ENCODE results near the gene SRRM4. TPM values are rescaled to one million over a fixed set of nuclear protein-coding genes. Genes with fewer than 3 reads are reported as not detected.

The SRRM4 gene
- total RNA-seq, 1 experiment from 2014 or later: 0.02 TPM

DNA sequence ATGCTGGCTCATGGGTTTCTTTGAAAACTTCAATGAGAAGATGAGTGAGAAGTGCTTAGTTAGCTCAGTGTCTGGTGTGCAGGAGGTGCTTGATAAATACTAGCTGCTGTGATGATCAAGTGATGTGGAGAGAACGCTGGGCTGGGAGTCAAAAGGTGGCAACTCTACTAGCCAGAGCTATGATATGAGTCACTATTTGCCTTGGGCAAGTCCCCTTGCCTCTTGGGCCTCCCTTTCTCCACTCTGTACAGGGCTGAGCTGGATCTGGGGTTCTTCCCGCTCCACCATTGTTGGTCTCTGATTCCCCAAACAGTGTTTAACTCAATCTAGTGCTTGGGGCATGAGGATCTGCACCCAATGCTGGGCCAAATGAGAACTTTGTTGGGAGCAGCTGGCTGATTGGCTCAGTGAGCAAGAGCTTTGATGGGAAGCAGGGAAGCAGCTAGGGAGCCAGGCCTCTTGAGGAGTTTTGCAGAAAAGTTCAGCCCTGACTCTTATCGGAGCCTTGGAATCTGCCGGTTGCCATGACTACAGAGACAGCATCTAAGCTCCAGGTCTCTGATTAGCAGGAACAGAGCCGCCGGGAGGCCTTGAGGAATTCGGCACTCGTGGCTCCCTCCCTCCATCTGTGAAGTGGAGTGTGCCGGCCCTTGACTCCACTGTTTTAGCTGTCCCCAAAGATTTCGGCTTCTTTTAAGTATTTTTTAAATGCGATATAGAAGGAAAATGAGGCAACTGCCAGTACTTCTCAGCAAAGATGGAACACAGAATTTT is 115.3 kb downstream of the SRRM4 start:
- Histone ChIP-seq H3K4me3 (replicated peaks in 1 of 2; ENCODE audit: low read depth in 1 of 2, low read length in 2 of 2) (no peak overlapping the region), H3K36me3 (ENCODE audit: control insufficient read depth in 1 of 2, insufficient read depth in 2 of 2, low read length in 2 of 2) (no peaks in the 10 kb centered on the region), H3K27ac (ENCODE audit: low read depth, low read length) (no peak overlapping the region), H3K79me2 (ENCODE audit: insufficient read depth, low read length) (no peaks in the 10 kb centered on the region), H3K4me1 (ENCODE audit: control insufficient read depth in 1 of 2, insufficient read depth in 2 of 2, low read length in 2 of 2) (no peaks in the 10 kb centered on the region), H3K4me2 (ENCODE audit: low read length) (no peak overlapping the region), H2AFZ (ENCODE audit: low read depth, low read length, poor library complexity, severe bottlenecking) (no peak overlapping the region), H3K27me3 (ENCODE audit: insufficient read depth, low read length) (peaks cover 46% of the 10 kb centered on the region), H3K9me3 (ENCODE audit: control insufficient read depth in 1 of 2, insufficient read depth in 1 of 2, low read depth in 1 of 2, low read length in 2 of 2) (peaks cover 0 to 5% of the 10 kb centered on the region in 2 experiments; a peak in 1 of 4 replicates), H4K20me1 (ENCODE audit: insufficient read depth) (no peaks in the 10 kb centered on the region), H3K9me2 (ENCODE audit: insufficient read depth) (no peaks in the 10 kb centered on the region), H3K9ac (ENCODE audit: low read length) (no peak overlapping the region)
- DNase-seq (ENCODE audit: low read depth, low spot score): no peak
- TF ChIP-seq FOSL1 (IDR thresholded peaks at IDR 0.05; ENCODE audit: low read depth): no peak
- TF ChIP-seq EGR1 (IDR thresholded peaks at IDR 0.05; ENCODE audit: low read depth): no peak
- TF ChIP-seq ZFX (IDR thresholded peaks at IDR 0.05): no peak
- TF ChIP-seq CTCF (IDR thresholded peaks at IDR 0.05 in 2 of 3, conservative IDR thresholded peaks at IDR 0.05 in 1 of 3; ENCODE audit: borderline replicate concordance in 1 of 3, insufficient read depth in 1 of 3, low read depth in 2 of 3, low read length in 2 of 3): 0 out of 6 replicates have a peak, but pooled peaks of 1 of the 3 experiments have one; percentile 1
- TF ChIP-seq CBX3 (IDR thresholded peaks at IDR 0.05; ENCODE audit: low read depth): no peak
- ChIA-PET RAD21 (ENCODE audit: low non-redundant PET in 1 of 2, low total read pairs in 2 of 2, uncharacterized antibody in 2 of 2, unreplicated experiment in 2 of 2) (no interaction called here), CTCF (no interaction called here), POLR2A (no interaction called here)
- BruUV-seq (replicated peaks): no TSS peak
- ATAC-seq: no peak
- intact Hi-C loops (cut with micrococcal nuclease): no loop called here

- Histone ChIP-seq H2AFZ (ENCODE audit: low read depth, low read length, poor library complexity, severe bottlenecking) (no peak overlapping the region), H3K9ac (ENCODE audit: low read length) (no peak overlapping the region), H3K4me1 (ENCODE audit: control insufficient read depth in 1 of 2, insufficient read depth in 2 of 2, low read length in 2 of 2) (no peaks in the 10 kb centered on the region), H3K27me3 (ENCODE audit: insufficient read depth, low read length) (peaks cover 12% of the 10 kb centered on the region; the same call in 1 of the 2 replicates), H3K9me3 (ENCODE audit: control insufficient read depth in 1 of 2, insufficient read depth in 1 of 2, low read depth in 1 of 2, low read length in 2 of 2) (peaks cover 0 to 5% of the 10 kb centered on the region in 2 experiments; a peak in 1 of 4 replicates), H3K79me2 (ENCODE audit: insufficient read depth, low read length) (no peaks in the 10 kb centered on the region), H3K9me2 (ENCODE audit: insufficient read depth) (no peaks in the 10 kb centered on the region), H3K36me3 (ENCODE audit: control insufficient read depth in 1 of 2, insufficient read depth in 2 of 2, low read length in 2 of 2) (no peaks in the 10 kb centered on the region), H3K4me2 (ENCODE audit: low read length) (no peak overlapping the region), H4K20me1 (ENCODE audit: insufficient read depth) (no peaks in the 10 kb centered on the region), H3K4me3 (replicated peaks in 1 of 2; ENCODE audit: low read depth in 1 of 2, low read length in 2 of 2) (no peak overlapping the region), H3K27ac (ENCODE audit: low read depth, low read length) (no peak overlapping the region)
- POLR2A ChIA-PET: no interaction called here
- BruUV-seq (replicated peaks): no TSS peak
- RAD21 ChIA-PET (ENCODE audit: low non-redundant PET in 1 of 2, low total read pairs in 2 of 2, uncharacterized antibody in 2 of 2, unreplicated experiment in 2 of 2): no interaction called here
- DNase-seq (ENCODE audit: low read depth, low spot score) (no peak), ATAC-seq (no peak)
- TF ChIP-seq ZFX (IDR thresholded peaks at IDR 0.05) (no peak), ATF3 (IDR thresholded peaks at IDR 0.05) (no peak), CTCF (IDR thresholded peaks at IDR 0.05 in 2 of 3, conservative IDR thresholded peaks at IDR 0.05 in 1 of 3; ENCODE audit: borderline replicate concordance in 1 of 3, insufficient read depth in 1 of 3, low read depth in 2 of 3, low read length in 2 of 3) (no peak), EZH2phosphoT487 (IDR thresholded peaks at IDR 0.05; ENCODE audit: borderline replicate concordance) (no peak), ZNF274 (IDR thresholded peaks at IDR 0.05; ENCODE audit: low read depth, low read length) (no peak), CBX3 (IDR thresholded peaks at IDR 0.05; ENCODE audit: low read depth) (no peak), RAD21 (IDR thresholded peaks at IDR 0.05; ENCODE audit: low read depth) (no peak), SRF (IDR thresholded peaks at IDR 0.05; ENCODE audit: low read depth) (no peak), TCF7L2 (IDR thresholded peaks at IDR 0.05; ENCODE audit: borderline replicate concordance, extremely low read depth, insufficient read depth, insufficient read length) (no peak)
- intact Hi-C loops (cut with micrococcal nuclease): no loop called here
- CTCF ChIA-PET: no interaction called here
Observed at GRCh38 chr12:119100933-119101332, 119.6 kb downstream of the SRRM4 start.

All from HCT116 (cell line).